ENCODE measurements around the gene UCHL1.
A peak's percentile ranks its signal among the peaks of the same experiment; 100 is the strongest.

The UCHL1 gene

GRCh38 chr4:41256740-41257256 is at the start of gene UCHL1:
Gene UCHL1, plus strand, starts transcription at chr4:41256928. Its CDS starts 49 bp downstream, at chr4:41256977.
- no peak for DNase-seq

DNA sequence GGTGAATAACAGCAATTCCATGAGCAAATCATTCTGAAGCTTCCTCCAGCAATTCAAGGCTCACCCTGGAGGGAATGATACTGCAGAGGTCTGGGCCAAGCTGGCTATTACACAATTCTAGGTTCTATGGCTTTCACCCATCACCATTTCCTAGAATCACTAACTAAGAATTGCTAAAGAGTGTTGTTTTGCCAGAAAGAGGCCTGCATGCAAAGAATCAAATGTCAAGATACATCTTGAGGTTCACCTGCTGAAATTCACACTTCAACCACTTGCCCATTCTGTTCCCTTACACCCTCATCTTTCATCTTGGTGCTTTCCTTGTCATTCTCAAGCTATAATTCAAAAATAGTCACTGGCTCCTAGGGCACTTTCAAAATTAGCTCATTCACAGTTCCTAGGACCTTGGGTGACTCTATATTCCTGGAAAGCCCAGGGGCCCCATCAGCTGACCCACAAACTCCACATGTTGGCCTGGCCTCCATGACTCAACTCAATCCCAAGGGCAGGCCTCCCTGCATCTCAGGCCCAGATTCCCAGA is 49.4 kb upstream of the UCHL1 start:
- peak; percentile 56 for DNase-seq

DNA sequence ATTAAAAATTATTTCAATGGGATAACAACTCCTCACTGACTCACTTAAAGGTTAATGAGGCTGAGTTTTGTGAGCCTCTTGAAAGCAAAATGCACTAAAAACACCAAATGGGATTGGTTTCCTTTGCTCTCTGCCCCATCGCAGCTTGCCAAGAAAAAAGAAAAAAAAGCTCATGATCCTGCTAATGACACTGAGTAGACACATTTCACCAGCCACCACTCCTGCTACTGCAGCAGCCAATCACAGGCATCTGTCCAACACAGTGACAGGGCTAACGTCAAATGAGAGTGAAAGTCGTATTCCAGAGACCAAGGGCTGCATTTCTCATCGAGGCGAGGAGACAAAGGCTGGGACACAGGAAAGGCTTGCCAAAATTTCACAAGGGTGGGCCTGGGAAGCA is 47.5 kb upstream of the UCHL1 start:
- no peak for DNase-seq

DNA sequence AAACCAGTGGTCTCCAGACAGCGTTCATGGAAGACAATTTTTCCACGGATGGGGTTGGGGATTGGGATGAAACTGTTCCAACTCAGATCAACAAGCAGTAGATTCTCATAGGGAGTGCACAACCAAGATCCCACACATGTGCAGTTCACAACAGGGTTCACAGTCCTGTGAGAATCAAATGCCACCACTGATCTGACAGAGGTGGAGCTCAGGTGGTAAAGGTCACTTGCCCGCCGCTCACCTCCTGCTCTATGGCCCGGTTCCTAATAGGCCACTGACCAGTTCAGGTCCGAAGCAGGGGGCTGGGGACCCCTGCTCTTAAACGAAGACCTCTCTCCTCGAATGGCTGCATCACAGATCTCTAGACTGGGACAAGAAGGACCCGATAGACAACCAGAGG is 46.8 kb upstream of the UCHL1 start:
- DNase-seq, result no peak

DNA sequence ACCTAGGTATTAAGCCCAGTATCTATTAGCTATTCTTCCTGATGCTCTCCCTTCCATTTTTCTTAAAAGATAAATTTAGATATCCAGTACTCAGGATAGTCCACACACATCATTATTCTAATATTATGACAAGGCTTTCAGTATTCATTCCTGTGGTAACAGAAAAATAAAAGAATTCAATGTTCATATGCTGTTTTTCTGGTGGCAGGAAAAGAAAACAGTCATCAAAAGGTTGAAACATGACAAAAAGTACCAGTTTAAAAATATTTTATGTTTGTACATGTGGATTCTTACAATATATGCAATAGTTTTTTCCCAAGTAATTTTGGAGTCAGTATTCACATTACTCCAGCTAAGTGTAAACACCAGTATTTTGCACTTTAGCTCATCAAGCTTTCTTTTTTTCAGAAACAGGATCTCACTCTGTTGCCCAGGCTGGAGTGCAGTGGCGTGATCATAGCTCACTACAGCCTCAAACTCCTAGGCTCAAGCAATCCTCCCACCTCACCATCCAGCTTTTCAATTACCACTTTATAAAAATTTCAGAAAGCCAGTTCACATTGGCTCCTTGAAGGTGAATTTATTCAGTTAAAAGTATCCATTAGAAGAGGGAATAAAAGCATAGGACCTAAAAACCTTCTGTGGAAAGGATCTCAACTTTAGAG is 44.6 kb upstream of the UCHL1 start:
- DNase-seq, result no peak

DNA sequence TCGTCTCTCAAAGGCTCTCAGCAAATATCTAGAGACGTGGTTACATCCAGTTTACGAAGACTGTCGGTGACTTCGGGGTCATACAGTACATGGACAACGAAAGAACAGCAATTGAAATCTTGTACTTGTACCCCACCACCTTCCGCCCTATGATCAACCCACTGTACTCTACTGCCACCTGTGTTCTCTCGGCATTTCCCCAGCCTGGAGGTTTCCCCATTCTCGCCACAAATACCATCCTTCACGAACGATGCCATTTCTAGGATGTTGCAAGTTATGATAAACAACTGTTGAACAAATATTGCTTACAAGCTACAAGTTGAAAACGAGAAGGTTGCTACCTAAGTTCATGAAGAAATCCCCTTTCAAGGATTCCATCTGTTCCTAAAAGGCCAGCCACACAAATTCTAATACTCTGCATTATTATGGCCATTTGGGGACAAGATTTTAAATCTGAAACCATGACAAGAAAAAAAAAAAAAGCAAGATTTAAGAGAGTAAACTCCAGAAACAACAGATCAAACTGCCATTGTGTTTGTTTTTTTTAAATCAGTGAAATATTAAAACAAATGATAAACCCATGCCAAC is 44.0 kb upstream of the UCHL1 start:
- DNase-seq, result peak; percentile 31

GRCh38 chr4:41213625-41214135 is 43.0 kb upstream of the UCHL1 start:
- DNase-seq, result no peak

GRCh38 chr4:41214136-41214824 is 42.4 kb upstream of the UCHL1 start, which contains the start of gene APBB2:
Gene APBB2, minus strand, starts transcription at chr4:41214542. Its CDS starts 181,288 bp downstream, at chr4:41033254.
- peak; percentile 61 for DNase-seq

DNA sequence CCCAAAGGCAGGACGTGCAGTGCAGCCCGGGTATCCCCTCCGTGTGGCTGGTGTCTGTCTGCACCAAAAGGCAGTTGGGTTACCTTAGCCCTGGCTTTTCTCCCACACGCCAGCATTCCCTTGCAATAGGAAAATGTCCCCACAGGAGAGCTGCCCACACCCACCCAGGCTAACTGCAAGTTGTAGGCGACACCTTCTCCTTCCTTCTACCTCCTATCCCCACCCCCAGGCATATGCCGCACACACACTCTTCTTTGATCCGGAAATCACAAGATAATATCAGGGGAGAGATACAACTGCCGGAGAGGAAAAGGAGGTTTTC is 41.9 kb upstream of the UCHL1 start:
- DNase-seq, result no peak

- DNase-seq, result no peak
Observed at GRCh38 chr4:41215155-41215554, 41.6 kb upstream of the UCHL1 start.

DNA sequence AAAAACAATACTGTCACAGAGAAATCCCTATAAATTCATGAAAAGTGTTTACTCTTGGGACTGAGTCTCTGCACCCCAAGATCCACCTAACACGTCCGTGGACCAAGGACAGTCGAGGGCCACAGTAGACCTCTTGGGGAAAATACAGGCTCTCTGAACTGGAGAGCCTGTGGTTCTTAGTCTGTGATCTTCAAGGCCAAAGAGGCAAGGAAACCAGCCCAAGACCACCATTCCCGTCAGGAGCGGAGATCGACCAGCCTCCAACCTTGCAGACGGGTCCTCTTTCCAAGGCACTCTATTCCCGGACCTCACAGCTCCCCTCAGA is 40.8 kb upstream of the UCHL1 start:
- no peak for DNase-seq

DNA sequence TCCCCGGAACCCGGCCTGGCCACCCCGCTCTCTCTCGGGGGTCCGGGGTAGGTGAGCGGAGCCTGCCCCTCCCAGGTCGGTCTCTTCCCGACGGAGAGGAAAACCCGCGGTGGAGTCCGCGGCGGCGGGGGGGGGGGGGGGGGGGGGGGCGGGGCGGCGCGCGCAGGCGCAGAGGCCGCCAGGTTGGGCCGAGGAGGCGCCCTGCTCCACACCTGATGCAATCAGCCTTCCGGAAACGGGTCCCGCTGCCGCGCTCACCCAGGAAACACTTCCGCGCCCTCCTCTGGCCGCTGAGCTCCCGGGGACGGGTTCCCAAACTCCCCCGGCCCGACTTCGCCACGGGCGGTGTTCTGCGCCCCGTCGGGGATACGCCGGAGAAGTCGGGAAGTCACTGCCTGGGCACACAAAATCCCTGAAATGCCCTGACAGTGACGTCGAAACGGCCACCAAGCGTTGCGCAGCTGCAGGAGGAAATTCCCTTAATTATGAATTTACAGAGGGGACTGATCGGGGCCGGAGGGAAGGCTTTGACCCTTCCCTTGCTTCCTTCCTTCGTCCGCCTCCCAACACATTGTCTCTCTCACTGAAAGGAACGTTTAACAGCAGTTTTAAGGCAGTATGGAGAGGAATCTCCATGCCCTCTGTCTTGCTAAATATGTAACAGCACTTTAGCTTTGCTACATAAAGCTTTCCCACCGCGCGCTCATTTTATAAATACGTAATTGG is 40.3 kb upstream of the UCHL1 start:
- DNase-seq, result peak; percentile 75

DNA sequence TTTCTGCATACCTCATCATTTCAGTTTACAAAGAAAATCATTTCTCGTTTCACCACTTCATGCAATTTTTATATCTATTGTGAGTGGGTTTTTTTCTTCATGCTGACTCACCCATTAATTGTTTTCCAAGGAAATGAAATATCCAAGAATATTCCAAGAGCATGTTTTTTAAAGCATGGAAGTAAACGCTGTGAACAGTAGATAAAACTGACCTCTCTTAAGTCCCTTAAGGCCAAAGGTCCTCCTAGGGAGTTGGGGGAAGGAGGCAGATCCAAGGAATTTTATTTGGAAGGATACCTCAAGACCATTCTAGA is 39.8 kb upstream of the UCHL1 start:
- DNase-seq, result no peak

DNA sequence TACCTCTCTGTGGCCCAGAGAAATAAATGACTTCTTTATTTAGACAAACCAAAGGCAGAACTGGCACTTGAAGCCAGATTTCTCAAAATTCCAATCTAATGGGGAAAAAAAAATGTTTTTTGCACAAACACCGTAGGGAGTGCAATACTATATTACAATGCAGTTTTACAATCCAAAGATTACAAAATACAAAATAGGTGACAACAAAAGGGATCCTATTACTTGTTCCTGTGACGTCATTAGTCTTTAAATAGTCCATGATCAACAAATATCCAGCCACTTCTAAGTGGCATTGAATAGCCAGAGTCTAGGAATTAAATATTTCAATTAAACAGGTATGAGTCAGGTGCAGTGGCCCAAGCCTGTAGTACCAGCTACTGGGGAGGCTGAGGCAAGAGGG is 39.4 kb upstream of the UCHL1 start:
- no peak for DNase-seq

DNA sequence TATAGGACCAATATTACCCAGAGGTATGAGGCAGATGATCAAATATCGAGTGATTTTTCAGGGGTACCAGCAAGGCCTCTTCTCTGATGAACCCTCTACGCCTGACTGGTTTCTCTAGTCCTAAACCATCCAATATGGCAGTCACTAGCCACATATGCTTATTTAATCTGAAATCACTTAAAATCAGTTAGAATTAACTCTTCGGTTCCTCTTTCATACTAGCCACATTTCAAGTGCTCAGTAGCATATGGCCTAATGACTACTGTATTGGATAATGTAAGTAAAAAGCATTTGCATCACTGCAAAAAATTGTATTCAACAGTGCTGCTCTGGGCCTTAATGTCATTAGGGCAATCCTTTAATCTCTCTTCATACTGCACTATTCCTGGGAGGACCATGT is 38.0 kb upstream of the UCHL1 start:
- DNase-seq, result no peak

DNA sequence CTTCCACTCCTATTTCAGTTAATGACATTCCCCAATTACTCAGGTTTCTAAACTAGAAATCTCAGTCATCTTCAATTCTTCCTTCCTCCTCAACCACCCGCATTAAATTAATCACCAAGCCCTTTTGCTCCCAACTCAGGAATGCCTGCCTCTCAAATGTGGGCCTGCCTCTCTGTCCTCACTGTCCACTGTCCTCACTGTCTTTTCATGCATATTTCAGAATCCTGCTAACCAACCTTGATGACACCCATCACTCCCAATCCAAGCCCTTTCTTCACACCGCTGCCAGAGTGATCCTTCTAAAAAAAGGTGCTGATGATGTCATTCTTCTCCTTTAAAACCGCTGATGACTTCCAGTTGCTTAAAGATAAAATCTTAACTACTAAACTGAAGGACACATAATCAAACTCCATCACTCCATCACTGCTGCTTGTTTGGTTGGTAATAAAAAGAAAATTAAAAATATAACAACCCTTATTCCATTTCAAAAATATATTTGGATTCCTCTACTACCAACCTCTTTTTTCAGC is 37.2 kb upstream of the UCHL1 start:
- no peak for DNase-seq

DNA sequence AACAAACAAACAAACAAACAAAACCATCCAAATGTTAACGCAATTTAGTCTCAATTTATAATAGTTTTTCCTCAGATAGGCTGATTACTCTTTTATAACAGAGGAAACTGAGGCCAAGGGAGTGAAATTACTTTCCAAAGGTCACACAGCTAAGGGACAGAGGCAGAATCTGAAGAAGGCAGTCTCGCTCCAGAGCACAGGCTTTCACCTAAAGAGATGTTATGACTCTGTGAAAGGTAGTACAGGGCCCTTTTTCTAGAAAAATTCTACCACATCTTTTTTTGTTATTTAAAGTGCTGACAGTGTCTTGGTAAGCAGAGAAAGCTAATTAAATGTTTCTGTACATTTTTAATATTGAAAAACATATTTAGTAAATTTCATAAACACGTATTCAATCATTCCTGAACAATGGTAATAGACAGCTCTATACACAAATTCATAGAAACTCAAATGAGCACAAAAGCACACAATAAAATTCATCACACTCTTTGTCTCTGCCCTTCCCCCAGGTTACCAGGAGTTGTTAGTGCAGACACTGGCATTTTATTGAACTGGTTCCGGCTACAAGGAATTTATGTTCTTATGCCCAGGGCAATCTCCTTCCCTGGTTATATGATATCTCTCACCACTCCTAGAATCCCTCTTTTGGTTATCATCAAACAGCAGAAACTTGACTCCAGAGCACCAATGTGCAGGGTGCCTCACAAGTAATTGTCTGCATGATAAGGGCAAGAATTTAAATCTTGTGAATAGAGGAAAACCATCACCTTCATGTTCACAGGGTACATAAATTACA is 34.7 kb upstream of the UCHL1 start:
- DNase-seq, result no peak

DNA sequence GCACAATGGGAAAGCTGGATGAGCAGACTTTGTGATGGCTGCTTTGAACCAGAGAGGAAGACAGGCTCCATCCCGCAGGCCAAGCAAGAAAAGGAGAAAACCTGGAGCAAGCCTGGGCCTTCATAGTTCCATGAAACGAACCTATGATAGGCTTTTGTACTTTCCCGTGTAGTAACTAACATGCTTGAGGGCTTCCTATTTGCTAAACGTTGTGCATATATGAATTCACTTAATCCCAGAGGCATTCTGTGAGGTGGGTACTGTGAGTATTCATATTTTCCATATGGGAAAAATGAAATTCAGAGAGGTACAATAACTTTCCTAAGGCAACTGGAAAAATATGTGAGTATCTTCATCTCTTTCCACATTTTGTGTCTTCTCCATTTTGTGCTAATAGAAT is 28.8 kb upstream of the UCHL1 start:
- no peak for DNase-seq

DNA sequence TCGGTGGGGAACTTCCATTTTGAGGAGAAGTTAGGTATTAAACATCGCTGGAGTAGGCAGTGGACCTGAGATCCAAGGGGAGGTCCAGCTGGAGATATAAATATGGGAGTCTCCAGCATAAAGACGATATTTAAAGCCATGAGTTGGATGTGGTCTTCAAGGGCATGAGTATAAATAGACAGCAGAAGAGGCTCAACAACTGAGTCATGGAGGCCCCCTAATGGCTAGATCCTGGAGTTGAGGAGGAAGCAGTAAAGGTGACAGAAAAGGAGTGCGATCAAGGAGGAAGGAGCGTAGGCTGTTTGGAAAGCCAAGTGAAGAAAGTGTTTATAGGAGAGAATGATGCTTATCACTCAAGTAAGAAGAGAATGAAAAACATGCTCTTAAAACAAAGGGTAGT is 24.3 kb upstream of the UCHL1 start:
- no peak for DNase-seq

- DNase-seq, result no peak
Observed at GRCh38 chr4:41232856-41233255, 23.9 kb upstream of the UCHL1 start.

DNA sequence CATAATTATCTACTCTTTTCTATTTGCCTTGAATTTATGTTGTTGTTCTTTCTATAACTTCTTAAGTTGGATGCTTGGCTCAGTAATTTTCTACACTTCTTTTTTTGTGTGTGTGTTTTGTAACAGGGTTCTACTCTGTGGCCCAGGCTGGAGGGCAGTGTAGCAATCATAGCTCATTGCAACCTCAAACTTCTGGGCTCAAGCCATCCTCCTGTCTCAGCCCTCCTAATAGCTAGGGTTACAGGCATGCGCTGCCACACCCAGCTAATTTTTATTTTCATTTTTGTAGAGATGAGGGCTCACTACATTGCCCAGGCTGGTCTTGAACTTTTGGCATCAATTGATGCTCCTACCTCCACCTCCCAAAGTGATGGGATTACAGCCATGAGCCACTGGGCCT is 20.7 kb upstream of the UCHL1 start:
- no peak for DNase-seq

- no peak for DNase-seq
Observed at GRCh38 chr4:41236508-41236907, 20.2 kb upstream of the UCHL1 start.

All from activated CD4-positive, alpha-beta T cell treated with anti-CD3 and anti-CD28 coated beads, Interleukin-2, amount 50 U/mL, for 16 hours (primary cell).